DMS 273 treated with DMSO at 0.1 percent for 48 hours (cell line): ENCODE results near the gene KRT80.

Experiments used
- DNase-seq: peaks from one replicate; lab custom pipeline; 2025; lab: John Stamatoyannopoulos, UW

KRT80 gene

DNA sequence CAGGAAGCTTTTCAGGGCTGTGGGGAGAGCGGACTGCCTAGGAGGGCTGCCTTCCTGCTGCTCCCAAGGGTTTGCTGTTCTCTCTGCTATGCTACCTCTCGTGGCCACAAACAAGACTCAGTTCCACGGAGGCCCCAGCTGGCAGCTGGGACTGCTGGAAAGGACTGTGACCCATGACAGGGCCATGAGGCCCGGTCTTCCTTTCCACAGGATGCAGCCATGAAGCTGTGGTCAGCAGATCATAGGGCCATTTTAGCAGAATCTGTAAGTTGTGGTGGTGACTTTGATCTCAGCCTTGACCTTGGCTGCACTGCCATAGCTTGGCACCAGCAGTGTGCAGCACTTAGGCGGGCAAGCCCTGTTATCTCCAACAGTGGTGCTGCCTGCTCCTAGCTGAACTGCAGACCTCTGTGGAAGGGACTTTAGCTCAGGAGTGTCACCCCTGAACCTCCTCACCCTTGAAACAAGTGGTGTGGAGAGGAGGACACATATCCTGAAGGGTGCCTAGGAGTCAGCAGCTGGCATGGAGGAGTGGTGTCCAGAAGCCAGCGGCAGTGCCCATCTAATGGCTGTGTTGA is 12.3 kb downstream of the KRT80 start:
- DNase-seq = no peak

DNA sequence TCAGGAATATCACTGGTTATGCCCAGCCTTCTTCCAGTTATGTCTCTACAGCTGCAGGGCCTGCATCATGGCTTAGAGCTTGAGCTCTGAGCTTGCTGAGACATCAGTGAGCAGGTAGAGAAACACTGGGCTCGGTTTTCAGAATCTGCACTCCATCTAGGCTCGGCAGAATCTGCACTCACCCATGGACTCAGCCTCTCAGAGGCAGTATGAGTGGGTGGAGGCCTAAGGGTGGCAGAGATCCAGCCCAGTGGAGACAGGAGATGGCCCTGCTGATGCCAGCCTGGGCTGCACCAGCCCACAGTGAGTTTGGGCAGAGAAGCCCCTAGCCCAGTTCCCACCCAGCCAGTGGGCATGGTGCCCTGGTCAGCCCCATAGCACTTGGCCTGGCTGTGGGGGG is 12.8 kb downstream of the KRT80 start:
- DNase-seq = no peak

DNA sequence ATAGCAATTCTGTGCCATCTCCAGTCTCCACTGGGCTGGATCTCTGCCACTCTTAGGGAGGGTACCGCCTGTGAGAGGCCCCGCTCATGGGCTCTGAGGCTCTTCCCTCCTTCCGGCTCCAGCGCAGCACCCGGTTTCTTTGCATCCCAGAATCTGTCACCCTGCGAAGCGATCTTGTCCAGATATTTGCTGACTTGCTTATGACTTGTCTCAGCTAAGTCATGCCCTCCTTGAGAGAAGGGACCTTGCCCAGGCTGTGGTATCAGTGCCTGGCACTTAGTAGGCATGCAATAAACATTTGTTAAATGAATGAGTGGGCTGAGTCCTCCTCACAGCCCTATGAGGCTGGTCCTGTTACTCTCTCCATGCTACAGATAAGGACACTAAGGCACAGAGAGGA is 13.4 kb downstream of the KRT80 start:
- DNase-seq = no peak

GRCh38 chr12:52175371-52176350 is 16.2 kb downstream of the KRT80 start:
- DNase-seq = peak; percentile 19

DNA sequence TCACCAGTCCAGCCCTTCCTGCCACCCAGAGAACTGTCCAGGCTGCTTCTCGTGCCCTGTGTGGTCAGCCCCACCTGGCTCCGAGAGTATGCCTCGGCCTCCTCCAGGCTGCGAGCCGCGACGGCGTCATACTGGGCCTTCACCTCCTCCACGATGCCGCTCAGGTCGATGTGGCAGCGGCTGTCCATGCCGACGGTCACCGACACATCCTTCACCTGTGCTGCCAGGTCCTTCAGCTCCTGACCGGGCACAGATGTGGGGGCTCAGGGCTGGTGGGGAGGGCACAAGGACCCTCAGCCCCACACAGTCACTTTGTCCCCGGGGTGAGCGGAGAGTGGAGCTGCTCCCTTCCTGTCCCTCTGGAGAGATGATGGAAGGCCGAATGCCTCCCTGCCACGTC is 18.3 kb downstream of the KRT80 start:
- DNase-seq = no peak

- DNase-seq = no peak
Measured at GRCh38 chr12:52172956-52173355, 18.9 kb downstream of the KRT80 start.

DNA sequence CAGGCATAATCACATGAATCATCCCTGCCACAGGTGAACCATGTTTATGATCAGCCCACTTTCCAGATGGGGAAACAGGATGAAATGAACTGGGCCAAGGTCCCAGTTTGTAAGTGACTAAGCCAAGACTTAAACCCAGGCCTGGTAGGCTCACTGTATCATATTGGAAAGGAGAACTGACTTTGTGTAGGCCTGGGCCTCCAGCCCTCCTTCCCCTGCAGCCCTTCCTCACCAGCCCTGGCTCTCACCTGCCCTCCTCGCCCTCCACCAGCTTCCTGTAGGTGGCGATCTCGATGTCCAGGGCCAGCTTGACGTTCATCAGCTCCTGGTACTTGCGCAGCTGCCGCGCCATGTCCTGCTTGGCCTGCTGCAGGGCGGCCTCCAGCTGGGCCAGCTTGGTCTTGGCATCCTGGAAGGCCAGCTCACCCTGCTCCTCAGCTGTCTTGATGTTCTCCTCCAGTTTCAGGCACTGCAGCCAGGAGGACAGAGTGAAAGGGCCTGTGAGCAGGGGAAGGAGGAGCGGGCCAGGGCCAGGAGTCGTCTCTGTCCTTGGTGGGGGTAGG is 19.8 kb downstream of the KRT80 start:
- DNase-seq = no peak

GRCh38 chr12:52170827-52171226 is 21.0 kb downstream of the KRT80 start:
- no peak for DNase-seq

- no peak for DNase-seq
Measured at GRCh38 chr12:52169886-52170285, 21.9 kb downstream of the KRT80 start.

DNA sequence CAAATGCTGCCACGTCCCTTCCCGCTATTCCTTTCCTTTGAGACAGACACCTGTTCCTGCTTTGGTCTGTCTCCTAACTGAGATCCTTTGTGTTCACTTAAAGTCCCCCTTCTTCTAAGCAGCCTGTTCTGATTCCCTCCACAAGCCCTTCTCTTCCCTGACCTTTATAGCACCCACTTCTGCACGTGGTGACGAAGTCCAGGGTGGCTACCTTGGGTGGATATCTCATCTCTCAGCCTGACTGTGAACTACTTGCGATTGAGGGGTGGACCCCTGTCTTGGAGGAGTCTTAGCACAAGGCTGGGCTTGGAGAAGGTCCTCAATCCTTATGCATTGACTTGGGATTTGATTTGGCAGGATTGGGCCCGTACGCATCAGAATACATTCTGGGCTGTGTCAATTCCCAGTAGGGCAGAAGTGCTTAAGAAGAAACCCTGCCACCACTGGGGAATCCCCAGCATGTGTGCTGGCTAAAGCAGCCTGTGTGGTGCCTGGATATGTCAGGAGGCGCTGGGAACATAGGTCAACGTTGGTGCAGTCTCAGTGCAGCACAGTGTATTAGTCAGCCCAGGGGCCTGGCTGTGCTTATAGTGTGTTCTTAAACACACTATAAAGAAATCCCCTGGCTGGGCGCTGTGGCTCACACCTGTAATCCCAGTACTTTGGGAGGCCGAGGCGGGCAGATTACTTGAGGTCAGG is 23.6 kb downstream of the KRT80 start:
- DNase-seq = no peak

- DNase-seq = no peak
Measured at GRCh38 chr12:52167526-52167925, 24.3 kb downstream of the KRT80 start.

- DNase-seq = no peak
Measured at GRCh38 chr12:52166672-52167071, 25.1 kb downstream of the KRT80 start.

DNA sequence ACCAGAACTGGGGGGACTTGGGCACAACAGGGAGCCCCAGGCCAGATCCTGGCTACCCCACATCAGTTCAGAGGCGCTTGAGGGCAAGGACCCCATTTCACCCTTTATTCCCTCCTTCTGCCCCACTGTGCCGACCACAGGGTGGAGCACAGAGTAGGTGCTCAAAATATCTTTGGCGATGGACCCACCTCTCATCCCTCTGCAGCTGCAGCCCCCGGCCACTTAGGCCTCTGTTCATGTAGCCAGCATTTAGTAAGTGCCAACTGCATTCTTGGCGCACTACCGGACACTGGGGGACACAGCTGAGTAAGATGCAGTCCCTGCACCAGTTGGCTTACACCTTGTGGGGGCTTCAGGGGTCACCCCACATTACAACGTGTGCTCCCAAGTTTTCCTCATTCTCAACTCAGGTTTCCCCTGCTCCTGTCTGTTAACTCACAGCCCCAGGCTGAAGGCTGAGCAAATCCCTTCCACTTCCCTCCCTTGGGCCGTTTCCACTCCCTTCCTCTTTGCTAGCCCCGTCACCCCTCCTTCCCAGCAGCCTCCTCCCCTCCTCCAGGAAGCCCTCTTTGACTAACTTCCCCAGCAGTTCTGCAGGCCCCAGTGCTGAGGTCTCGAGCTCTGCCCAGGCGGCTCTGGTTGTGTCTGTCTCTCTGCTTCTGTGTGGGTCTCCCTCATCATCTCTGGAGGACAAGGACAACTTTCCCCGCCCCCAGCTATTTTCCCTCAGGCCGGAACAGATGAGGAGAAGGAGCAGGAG is 26.5 kb downstream of the KRT80 start:
- no peak for DNase-seq

DNA sequence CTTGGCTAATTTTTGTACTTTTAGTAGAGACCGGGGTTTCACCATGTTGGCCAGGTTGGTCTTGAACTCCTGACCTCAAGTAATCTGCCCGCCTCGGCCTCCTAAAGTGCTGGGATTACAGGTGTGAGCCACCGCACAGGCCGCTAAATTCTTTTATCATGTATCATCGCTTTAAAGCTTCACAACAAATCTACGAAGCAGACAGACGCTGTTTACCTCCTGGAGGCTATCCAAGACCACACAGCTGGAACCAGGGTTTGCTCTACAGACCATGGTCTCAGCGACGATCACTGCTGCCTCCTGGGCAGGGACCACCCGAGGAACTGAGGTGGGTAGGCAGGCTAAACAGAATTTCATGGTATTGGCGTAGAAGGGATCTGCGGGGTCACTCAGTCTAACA is 27.2 kb downstream of the KRT80 start:
- DNase-seq = no peak

DNA sequence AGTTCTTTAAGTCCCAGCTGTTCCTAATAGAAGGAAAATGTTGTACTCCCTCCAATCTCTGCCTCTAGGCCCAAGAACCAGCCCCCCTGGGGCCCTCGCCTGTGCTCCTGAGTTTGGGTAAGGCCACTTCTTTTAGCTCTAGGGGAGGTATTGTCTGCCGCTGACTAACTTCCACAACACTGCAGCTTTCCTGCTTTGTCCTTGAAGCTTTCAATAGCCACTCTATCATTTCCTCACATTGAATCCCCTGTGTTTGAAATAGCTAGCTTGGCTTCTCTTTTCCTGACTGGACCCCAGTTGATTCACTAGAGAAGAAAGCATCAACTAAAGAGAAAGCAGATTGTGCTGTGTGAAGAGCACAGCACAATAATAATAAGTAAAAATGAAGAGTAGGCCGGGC is 28.8 kb downstream of the KRT80 start:
- DNase-seq = no peak

DNA sequence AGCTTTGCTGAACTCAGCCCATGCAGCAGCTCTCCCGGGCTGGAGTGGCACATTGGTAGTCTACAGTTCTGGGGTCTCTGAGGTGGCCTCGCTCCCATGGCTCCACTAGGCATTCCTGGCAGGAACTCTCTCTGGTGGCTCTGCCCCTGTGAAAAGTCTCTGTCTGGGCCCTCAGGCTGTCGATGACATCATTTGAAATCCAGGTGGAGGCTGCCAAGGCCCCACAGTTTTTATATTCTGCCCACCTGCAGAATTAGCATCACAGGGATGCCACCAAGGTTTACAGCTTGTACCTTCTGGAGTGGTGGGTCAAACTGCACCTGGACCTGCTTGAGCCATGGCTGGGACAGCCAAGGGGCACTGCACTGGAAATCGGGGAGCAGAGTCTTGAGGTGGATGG is 31.6 kb downstream of the KRT80 start:
- no peak for DNase-seq

DNA sequence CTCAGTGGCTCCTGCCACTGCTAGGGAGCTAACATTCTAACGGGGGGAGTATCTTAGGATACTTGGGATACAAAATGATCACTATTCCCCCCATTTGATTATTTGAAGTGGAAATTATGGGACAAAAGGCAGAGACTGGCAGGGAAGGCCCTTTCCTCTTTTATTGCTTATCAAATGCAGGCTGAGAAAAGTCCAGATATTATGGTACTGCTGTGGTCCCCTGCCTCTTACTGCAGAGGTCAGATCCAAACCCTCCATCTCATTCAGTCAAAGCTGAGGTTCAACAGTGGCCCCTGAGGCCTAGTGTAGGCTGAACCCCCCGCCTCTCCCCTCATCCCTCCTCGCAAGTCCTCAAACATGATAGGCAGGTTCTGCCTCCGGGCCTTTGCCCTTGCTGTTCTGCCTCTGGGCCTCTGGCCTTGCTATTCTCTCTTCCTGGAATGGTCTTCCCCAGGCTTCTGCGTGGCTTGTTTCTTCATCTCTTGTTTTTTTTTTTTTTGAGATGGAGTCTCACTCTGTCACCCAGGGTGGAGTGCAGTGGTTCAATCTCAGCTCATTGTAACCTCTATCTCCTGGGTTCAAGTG is 34.2 kb downstream of the KRT80 start:
- no peak for DNase-seq

DNA sequence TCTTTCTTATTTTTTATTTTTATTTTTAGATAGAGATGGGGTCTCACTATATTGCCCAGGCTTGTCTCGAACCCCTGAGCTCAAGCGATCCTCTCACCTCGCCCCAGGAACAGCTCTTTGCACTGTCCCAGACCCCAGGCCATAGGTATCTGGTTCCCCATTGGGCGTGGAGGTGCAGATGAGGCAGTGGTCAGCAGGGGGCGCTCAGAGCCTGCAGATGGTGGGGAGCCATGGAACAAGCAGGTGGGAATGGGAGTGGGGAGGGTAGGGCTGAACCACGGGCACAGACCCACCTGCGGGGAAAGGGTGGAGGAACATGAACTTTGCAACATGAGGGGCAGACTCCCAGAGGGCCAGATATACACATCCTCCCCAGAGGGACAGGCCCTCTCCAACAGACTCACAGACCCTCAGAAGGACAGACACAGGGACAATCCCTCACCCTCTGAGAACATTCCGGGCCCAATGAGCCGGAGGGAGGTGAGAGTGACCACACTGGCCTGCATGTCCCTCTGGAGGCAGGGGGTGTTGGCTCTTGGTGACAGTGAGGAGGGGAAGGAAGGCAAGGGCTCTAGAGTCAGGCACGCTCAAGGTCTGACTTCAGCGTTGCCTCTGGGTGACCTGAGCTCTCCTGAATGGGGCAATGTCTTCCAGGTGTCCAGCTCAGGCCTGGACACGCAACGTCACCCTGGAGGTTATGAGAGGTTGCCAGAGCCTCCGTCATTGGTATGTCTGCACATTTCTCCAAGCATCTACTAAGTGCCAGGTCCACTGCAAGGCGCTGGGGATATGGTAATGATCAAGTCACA is 34.9 kb downstream of the KRT80 start:
- no peak for DNase-seq

DNA sequence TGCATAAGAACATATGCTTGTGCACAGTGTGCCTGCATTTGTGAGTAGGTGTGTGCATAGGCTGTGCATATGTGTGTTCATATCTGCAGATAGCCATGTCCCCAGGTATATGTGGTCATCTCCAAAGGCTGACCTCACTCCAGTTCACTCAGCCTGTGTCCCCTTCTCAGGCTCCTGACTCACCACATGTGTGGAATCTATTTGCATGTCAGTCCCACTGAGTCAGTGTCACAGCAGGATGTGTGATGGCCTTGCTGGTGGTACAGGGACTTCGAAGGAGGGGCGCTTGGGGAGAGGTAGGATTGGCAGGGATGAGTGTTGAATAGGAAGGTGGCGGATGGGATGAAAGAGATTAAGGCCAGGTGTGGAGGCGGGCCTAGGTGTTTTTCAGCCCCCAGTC is 35.5 kb downstream of the KRT80 start:
- no peak for DNase-seq

DNA sequence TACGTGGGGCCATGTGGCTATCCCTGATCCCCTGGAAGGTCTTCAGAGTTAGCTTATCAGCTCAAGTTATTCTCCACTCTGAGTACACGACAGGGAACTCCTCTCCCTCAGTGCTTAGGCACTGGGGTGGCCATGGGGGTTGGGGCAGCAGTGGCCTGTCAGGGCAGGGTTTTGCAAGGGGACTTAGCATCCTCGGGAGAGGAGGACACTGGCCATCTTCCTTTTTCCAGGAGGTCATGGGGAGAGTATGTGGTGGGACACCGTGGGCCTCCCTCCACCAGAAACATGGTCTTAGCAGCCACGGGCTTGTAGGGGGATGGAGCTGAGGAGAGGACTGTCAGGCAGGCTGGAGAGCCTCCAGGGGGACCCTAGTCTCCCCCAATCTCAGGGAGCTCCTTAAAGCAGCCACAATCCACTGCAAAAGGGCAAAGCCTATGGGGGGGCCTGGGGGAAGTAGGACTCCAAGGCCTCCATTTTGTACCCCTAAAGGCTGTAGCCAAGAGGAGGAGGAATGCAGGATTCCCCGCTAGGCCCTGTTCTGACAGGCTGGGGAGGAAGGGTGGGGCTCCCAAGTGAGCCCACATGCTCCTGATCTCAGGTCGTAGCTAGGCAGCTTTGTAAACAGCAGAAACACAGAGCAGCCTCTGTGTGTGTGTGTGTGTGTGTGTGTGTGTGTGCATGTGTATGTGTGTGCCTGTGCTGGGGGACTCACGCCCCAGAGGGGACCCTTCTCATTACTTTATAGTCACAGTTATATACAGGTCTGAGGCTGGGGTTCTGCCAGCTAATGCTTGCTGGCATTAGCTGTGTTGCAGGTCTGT is 36.6 kb downstream of the KRT80 start:
- DNase-seq = no peak
